Stimulated activated CD4-positive, alpha-beta T cell treated with anti-CD3 and anti-CD28 coated beads, TNF-alpha, amount 100 ng/mL, for 48 hours (primary cell): ENCODE data around the gene TMEM63B.

Experiments used
- DNase-seq, 3 donors: peaks; one replicate each; pipeline ENCODE4 v3.0.0-alpha.2; 2020; ENCODE audit warnings: low read depth in 3 of 3

TMEM63B gene

DNA sequence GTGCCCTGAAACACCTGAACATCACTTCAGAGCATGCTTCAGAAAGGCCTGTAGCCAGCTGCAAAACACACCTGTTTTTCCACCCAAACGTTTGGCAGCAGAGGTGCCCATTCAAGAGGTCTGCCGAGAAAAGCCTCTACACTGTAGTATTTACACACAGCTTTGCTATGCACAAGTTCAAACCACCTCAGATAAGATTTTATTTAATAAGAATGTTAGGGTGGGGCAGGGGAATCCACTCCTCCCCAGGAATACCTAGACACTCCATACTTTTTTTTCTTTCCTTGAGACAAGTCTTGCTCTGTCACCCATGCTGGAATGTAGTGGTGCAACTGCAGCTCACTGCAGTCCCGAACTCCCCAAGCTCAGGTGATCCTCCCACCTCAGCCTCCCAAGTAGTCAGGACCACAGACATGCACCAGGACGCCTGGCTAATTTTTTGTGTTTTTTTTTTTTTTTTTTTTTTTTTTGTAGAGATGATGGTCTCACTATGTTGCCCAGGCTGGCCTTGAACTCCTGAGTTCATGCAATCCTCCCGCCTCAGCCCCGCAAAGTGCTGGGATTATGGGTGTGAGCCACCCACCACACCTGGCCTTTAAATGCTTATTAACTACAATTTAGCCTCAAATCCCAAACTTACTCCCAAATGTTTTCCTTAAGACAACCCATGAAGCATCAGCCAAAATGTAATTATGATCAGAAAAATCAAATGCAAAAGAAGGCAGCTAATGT lies 9.8 kb upstream of the TMEM63B start:
- DNase-seq: no peak

DNA sequence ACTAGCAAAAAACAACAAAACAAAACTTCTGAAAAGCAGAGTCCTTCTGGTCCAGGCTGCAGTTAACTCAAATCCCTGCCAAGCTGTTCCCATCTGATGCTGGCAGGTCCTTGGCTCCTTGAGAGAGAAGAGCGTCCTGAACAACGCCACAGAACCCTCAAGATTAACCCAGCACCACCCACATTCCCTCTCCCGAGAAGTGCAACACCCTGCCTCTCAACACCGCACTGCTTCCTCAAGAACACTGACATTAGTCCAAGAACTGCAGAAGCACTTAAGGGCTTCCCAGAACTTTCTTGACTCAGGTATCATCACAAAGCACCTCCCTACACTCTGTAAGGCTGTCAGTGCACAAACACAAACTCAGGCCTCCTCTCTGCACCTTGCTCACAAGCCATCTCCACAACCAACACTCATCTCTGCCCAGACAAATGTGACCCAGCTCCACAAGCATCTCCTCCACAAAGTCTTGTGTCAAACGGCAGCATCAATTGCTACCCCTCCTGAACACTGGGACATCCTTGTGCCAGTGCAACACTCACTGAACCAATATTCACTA lies 7.6 kb upstream of the TMEM63B start:
- no peak for DNase-seq

DNA sequence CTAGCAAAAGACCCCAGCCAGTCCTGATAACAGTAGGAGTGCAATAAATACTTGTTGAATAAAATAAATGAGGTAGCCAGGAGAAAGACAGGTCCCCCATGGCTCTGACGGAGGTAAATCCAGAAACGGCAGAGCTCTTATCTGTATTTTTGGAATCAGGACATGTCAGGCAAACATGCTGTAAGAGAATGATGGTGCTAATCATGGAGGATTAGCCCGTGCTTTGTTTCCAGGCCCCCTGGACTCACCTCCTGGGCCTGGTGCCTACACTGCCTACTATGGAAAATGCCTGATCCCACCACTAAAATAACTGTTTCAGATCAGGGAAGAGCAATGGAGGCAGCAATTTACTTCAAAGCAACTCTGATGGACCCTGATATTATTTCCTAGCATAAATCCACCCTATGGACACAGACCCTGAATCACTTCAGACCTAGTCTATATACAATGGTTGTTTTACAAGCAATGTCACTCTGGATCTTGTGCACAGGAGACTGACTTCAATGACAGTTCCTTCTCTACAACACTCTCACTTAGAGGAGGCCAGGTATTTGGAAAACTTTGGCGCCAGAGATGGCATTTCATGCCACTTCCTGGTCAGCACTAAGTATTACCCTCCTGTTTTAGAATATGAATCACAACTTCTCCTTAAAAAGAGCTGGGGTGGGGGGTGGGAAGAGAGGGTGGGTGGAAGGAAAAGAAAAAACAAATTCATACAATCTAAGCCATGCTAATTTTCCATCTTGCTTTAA lies 6.5 kb upstream of the TMEM63B start:
- DNase-seq: no peak

DNA sequence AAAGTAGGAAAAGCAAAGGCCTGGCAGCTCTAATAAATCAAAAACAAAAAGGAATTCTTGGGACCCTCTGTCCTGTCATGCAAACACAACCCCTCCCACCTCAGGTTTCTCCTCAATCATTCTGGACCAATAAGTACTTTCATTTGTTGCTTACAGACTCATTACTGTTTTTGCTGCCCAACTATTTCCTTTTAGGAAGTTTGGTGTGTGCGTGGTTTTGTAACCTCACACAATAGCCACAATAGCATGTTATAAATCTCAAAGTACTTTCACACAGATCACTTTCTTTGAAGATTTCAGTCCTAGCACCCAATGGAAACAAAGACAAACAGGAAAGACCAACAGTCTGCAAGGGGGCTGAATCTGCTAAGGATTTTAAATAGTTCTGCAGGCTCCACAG lies 4.6 kb upstream of the TMEM63B start:
- DNase-seq: no peak

DNA sequence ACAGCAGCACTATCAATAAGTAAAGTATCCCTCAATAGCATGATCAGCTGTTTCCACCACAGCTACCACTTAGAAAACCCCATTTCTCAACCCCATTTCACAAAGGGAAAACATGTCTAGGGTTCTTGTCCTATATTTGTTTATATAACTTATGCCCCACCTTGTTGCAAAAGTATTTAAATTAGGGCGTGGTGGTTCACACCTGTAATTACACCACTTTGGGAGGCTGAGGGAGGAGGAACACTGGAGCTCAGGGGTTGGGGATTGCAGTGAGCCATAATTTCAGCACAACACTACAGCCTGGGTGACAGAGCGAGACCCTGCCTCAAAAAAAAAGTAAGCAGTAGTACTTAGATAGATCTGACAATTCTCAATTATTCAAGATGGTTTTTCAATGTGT lies 3.8 kb upstream of the TMEM63B start:
- DNase-seq: no peak

DNA sequence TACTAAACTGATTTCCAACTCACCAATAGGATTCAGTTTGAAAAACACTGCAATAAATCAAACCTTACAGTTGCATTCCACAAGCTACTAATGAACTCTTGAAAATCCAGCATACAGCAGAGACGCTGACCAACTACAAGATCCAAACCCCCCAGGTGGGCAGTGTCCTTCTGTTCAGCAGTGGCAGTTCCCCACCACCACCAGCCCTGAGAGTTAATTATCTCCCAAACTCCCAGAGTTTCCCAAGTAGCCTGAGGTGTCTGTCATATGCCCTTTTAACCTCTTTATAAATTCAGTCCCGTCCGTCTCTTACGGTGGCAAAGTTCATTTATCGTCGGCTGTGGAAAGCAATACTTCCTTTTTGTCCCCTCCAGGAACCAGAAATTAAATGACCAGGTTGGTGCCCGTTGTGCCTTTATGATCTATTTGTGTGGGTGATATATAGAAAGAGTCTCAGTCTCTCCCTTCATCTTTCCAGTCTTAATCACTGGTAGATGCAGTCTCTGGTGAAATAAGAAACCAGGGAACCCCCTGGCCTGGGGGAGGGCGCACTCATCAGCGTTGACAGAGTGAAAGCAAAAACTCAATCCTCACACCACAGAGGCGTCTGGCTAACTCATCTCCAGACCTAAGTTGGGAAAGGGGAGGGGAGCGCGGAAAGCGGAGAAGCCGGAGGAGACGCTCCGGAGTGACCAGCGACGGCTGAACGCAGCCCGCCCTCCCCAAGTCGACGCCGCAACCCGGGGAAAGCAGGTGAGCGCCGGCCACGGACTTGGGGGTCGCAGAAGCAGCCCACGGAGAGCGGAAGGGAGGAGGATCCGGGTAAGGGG lies 819 bp upstream of the TMEM63B start:
- peak; percentile 71 to 82 (median 75) for DNase-seq

DNA sequence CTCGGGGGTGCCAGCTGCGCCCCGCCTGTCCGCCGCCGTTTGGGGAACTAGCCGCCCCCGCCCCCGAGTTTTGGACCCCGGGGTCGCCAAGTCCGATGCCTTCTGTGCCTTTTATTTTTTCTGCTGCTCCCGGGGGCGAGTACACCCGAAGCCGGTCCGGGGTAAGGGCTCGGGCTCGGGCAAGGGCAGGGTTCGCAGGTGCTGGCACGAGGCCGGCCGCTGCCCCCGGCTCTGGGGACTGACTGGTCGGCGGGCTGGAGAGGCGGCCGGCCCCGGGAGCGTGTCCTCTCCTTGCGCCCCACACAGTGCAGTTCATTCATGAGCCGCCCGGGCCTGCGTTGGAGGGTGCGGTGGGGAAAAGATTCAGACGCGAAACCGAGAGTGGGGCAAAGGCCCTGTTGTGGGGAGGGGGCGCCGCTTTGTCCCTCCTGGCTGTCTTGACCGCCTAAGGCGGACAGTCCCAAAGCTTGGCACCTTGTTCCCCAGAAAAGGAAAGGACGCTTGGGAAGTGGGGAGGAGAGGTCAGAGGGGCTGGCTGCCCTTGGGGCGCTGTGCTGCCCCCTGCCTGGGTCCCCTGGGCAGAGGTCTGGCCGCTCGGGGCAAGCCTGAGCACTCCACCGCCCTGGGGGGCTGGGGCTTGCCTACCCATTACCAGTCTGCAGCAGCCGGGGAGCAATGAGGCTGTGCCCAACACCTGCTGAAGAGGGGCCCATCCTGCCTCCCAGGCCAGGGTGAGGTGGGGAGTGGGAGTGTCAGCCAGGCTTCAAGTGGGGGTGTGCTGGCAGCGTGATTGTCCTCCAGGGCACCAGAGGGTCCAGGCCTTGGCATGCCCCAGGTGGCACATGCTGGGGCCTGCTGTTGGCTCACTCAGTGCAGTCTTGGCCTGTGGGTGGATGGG lies 915 bp downstream of the TMEM63B start:
- DNase-seq: no peak

DNA sequence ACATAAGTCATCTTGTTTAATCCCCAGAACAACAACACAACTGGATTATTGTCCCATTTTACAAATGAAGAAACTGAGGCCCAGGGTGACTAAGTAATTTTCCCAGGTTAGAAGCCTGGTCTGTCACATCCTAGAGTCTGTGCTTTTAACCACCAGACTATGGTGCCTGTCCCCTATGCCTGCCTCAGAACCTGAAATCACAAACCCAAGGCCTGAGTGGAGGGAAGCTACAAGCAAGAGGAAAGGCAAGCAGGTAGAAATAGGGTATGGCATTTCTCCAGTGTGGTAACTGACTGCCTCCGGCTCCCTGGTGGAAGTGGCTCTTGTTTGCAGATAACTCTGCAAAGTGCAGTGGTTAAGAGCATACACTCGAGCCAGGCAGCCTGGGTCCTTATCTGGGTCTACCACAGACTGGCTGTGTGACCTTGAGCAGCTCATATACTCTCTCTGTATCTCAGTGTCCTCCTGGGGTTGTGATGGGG lies 2.5 kb downstream of the TMEM63B start:
- DNase-seq: no peak

DNA sequence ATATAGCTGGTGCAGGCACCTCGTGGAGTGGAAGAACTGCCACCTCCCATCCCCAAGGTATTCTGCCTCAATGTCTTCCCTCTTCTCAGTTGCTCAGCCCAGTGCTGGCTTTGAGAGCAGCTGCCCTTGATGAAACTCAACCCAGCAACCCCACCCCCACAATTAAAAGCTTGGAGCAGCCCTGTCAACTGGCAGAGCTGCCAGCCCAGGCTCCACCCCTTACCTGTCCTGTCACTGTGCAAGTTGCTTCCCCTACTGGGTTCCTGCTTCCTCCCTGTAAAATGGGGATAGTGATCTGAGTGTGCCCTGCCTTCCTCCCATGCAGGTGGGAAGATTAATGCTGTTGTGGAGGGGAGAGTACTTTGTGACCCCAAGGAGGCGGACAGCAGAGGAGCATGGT lies 4.5 kb downstream of the TMEM63B start:
- no peak for DNase-seq

DNA sequence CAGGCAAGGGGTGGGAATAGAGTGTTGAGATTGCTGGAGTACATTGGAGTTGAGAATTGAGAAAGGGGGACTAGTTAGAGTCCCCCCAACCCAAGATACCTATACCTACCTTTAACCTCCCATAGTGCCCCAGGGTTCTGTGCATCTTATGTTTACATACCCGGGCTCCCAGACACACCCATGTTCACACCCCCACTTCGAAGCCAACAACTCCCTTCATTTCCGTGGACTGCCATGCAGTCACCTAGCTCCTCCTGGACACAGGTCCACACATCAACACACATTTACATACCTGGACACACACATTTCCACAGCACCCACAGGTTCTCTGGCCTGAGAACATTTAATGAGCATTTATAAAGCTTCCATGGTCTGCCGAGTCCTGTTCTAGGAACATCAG lies 5.1 kb downstream of the TMEM63B start:
- DNase-seq: no peak

DNA sequence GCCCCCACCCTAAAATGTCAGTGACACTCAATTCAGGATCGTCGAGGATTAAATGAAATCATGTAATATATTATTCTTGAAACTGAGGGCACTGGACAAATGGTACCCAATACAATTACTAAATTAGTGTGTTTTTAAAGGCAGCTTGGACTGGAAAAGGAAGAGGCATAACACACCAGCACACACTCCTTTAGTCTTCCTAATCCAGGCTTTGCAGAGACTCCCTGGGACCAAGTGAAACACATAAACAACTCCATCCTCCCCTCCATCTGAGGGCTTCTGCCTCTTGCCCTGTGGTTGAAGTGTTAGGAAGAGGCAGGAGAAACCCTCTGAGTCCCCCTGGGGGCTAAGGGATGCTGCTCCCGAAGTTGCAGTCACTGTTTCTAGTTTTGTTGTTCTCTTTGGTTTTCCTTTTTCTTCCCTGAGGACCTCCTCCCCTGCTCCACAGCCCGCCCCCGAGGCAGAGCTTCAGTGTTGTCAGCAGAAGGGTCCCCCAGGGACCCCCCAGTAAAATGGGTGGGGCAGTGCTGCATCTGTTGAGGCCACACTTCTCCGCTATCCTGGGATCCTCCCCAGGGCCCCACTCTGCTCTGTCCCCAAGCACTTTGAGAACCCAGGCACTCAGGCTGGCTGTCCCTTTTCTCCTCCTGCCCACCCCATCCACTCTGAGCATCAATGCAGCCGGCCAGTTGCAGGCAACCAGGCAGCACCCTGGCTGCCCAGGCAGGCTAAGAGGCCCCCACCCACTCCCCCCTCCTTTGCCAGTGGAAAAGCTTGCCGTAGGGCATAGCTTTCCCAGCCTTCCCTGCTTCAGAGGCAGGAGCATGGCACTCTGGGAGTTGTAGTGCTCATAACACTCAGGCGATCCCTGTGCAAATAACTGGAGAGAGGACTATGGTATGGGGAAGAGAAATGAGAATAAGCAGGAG lies 5.9 kb downstream of the TMEM63B start:
- DNase-seq: no peak

DNA sequence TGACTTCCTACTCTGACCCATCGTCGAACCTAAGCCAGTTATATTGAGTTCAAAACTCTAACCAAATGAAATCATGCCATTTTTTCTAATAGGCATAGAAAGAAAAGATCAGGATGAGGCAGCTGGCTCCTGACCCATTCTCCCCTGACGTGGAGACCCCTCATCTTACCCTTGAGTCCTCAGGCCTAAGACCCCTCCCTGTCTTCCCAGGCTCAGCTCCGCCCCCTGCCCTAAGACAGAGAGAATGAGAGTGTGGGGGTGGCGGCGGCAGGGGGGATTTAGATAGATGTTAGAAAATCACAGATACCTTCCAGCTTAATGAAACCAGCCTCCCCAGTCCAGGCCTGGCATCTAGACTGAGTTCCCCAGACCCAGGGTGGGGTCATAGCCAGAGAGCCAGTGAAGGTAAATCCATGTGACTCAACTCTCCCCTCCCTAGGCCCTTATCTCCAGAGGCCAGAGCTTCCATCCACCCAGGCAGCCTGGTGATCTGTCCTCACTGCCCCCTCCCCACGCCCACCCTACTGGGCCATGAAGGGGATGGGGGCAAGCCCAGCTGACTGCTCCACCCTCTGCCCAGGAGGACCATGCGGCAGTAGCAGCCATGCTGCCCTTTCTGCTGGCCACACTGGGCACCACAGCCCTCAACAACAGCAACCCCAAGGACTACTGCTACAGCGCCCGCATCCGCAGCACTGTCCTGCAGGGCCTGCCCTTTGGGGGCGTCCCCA lies 6.8 kb downstream of the TMEM63B start:
- DNase-seq: no peak

DNA sequence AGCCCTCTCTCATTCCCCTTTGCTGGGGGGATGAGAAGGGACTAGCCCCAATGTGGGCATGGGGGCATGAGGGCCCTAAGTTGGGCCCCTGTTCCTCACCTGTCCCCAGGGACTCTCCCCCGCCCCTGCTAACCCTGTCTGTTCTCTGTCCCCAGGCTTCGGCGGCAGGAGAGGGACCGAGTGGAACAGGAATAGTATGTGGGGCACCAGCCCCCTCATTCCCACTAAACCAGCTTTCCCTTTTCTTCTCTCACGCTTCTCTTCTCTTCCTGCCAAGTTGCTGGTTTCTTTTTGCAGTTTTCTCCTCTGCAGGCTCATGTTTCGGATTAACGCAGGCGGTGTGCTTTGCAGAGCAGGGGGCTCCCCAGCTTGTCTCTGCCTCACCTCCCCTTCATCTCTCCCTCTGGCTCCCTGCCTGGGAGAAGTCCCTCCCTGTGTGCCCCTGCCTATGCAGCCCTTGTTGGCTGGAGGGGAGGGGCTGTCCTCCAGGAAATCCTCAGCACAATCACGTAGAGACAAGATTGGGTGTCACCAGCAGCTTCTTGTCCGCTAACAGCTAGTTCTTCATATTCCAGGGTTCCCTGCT lies 7.9 kb downstream of the TMEM63B start:
- DNase-seq: no peak

DNA sequence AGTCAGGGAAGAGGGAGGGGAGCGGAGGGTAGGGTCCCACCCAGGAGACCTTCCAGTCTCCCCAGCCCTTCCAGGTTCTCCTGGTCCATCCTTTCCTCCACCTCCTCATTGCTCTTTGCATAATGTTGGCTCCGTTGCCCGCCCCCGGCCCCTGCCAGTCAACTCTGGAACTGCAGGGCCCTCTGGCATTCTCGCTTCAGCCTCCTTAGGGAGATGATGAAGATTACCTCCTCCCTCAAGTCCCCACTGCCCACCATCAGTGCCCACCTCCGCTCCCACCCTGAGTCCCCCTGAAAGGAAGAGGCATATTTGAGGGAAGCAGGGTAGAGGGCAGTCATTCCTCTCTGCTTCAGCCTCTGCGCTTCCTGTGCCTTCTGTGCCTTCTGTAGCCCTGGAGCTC lies 8.5 kb downstream of the TMEM63B start:
- DNase-seq: no peak

DNA sequence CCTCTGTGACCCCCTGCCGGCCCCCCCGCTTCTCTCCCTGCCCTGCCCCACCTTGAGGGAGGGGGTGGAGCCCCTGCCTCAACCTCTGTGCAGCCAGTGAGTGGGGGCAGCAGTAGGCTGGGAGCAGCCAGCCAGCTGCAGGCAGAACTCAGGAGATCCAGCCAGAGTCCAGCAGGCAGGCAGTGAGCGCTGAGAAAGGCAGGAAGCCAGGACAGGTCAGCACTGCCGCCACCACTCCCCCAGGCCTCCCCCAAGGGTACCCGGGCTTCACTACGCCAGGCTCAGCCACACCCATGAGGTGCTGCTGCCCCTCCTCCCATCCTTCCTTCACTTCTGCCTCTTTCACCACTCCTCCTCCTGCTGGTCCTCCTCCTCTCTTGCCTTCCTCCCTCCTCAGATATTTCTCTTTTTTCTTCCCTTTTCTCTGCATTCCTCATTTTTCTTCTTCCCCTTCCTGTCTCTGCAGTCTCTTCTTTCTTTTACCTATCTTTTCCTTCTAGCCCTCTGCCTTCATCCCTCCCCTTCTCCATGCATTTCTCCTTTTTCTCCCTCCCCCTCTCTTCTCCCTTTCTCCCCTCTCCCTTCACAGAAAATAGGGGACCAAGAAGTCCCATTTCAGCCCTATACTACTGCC lies 11.5 kb downstream of the TMEM63B start:
- no peak for DNase-seq

DNA sequence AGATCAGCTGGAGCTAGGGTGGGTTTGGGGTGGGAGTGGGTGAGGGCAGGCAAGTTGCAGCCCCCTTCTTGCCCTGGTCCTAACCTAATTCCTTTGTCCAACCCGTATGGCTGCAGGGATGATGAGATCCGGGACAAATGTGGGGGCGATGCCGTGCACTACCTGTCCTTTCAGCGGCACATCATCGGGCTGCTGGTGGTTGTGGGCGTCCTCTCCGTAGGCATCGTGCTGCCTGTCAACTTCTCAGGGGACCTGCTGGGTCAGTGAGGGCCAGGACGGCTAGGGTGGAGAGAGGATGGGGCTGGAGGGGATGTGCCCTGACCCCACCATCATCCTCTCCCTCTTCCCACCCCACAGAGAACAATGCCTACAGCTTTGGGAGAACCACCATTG lies 12.0 kb downstream of the TMEM63B start:
- no peak for DNase-seq

DNA sequence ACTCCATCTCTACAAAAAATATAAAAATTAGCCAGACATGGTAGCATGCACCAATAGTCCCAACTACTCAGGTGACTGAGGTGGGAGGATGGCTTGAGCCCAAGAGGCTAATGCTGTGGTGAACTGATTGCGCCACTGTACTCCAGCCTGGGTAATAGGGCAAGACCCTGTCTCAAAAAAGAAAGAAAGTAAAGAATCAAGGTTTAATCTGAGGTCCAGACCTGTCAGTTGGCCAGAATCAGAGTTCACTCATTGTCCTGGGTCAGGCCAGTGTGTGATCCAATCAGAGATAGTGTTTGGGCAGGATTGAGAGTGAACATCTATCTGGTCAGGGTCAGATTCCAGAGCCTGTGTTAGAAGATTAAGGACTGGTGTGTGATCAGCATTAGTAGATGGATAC lies 15.5 kb downstream of the TMEM63B start:
- DNase-seq: no peak

DNA sequence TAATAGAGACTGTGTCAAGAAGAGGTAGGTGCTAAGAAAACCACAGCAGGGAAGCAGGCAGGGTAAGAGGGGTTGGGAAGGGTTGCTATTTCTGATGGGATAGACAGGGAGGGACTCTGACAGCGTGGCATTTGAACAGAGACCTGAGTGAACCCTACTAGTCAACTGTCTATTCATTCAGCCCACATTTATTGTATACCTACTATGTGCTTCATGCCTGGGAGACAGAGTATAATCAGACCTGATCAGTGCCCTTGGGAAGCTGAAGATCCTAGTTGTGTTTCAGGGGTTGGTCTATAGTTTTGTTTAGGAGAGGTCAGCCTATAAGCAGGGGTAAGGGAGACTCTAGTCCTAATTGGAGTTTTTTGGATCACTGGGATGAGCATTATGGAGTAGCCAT lies 16.4 kb downstream of the TMEM63B start:
- DNase-seq: no peak
